K562 (cell line): ENCODE results near the gene CAMK1D. TPM values are rescaled to one million over a fixed set of nuclear protein-coding genes. Genes with fewer than 3 reads are reported as not detected.

Experiments
- ATAC-seq: fragments of 200-7000 bp; cut with Tn5 transposase; 3 replicates; pipeline ENCODE4 v1.9.1; 2020; ENCODE audit warnings: moderate library complexity
- BruUV-seq: library from RNA; stranded (reverse); fragments of 400-500 nt; replicated peaks from 2 replicates; lab custom pipeline; 2021; lab: Mats Ljungman, UMichigan
- CTCF ChIA-PET: fragments of 300-600 bp; formaldehyde crosslinking; extraction: SDS; loops from one replicate; lab custom pipeline; 2021; ENCODE audit warnings: low intra/inter-chr PET ratio; lab: Yijun Ruan, JAX
- POLR2A ChIA-PET: fragments of 300-600, 350-650 bp; sonication (Branson Sonifier 250); formaldehyde crosslinking; extraction: SDS; loops from one replicate; lab custom pipeline; 2021; ENCODE audit warnings: antibody characterized with exemption, inconsistent platforms; lab: Yijun Ruan, JAX
- DNase-seq, 4 experiments: peaks; one replicate each; pipeline versions ENCODE4 v3.0.0 to v3.0.0-alpha.2; 2011 to 2018; ENCODE audit warnings: low spot score in 3 of 4, mixed read lengths in 3 of 4; ENCODE audit errors: extremely low read depth in 1 of 4
- FAIRE-seq: peaks from 2 replicates; lab custom pipeline; 2011; peaks lifted over from hg19 to GRCh38; lab: Jason Lieb, UNC
- H2AFZ ChIP-seq: 2 replicates; pipeline ENCODE4 v1.6.0; 2011; ENCODE audit warnings: low read depth, low read length, control low read depth, inconsistent platforms
- H3K27ac ChIP-seq: fragments of 200-600 bp; 3 replicates; pipeline ENCODE4 v1.8.0; 2011; ENCODE audit warnings: low read depth, mild to moderate bottlenecking, control low read depth, inconsistent platforms, low read length, moderate library complexity, mixed read lengths; ENCODE audit errors: extremely low read depth
- H3K27me3 ChIP-seq, 2 experiments: fragments of 300-600 bp in 1 of 2; 2 replicates in 1 of 2; 3 replicates in 1 of 2; pipeline versions ENCODE4 v1.6.0 to v1.8.0; 2011; ENCODE audit warnings: inconsistent platforms in 2 of 2, low read length in 2 of 2, mild to moderate bottlenecking in 1 of 2, mixed read lengths in 1 of 2, moderate library complexity in 1 of 2; ENCODE audit not compliant: control insufficient read depth in 2 of 2, insufficient read depth in 2 of 2
- H3K36me3 ChIP-seq: fragments of 300-600 bp; 3 replicates; pipeline ENCODE4 v1.8.0; 2011; ENCODE audit warnings: mild to moderate bottlenecking, low read length, inconsistent platforms; ENCODE audit not compliant: control insufficient read depth, insufficient read depth
- H3K4me1 ChIP-seq, 2 experiments: fragments of 200-600 bp in 1 of 2; replicated peaks in 1 of 2; 2 replicates in 1 of 2; 3 replicates in 1 of 2; pipeline versions ENCODE4 v1.5.1 to v1.8.0; 2011; ENCODE audit warnings: inconsistent platforms in 2 of 2, low read length in 2 of 2, mild to moderate bottlenecking in 1 of 2, mixed read lengths in 1 of 2, moderate library complexity in 1 of 2; ENCODE audit not compliant: control insufficient read depth in 2 of 2, insufficient read depth in 2 of 2
- H3K4me2 ChIP-seq: 2 replicates; pipeline ENCODE4 v1.6.1; 2011; ENCODE audit warnings: low read length, control low read depth, inconsistent platforms, mixed read lengths; ENCODE audit not compliant: insufficient read depth
- H3K4me3 ChIP-seq: fragments of 200-600 bp; sonication (generic), shearing (Covaris generic); 2 replicates; pipeline ENCODE4 v1.5.1; 2016; ENCODE audit warnings: control low read depth, inconsistent platforms
- H3K79me2 ChIP-seq: fragments of 200-600 bp; 3 replicates; pipeline ENCODE4 v1.8.0; 2011; ENCODE audit warnings: low read length, inconsistent platforms; ENCODE audit not compliant: control insufficient read depth, insufficient read depth
- H3K9ac ChIP-seq, 2 experiments: 2 replicates each; pipeline versions ENCODE4 v1.6.0 to v1.6.1; 2011; ENCODE audit warnings: low read depth in 2 of 2, low read length in 2 of 2, control low read depth in 1 of 2, inconsistent platforms in 1 of 2, mild to moderate bottlenecking in 1 of 2, mixed read lengths in 1 of 2; ENCODE audit not compliant: insufficient read depth in 1 of 2
- H3K9me1 ChIP-seq: one replicate; pipeline ENCODE4 v1.6.0; 2011; ENCODE audit warnings: inconsistent platforms, mild to moderate bottlenecking, low read length, moderate library complexity; ENCODE audit not compliant: control insufficient read depth, insufficient read depth
- H3K9me3 ChIP-seq: replicated peaks from 2 replicates; pipeline ENCODE4 v1.5.1; 2011; ENCODE audit warnings: low read depth, low read length, inconsistent platforms; ENCODE audit not compliant: control insufficient read depth, insufficient read depth
- H4K20me1 ChIP-seq: replicated peaks from 2 replicates; pipeline ENCODE4 v1.6.1; 2011; ENCODE audit warnings: low read length, inconsistent platforms, mixed read lengths; ENCODE audit not compliant: control insufficient read depth, insufficient read depth
- BHLHE40 ChIP-seq: IDR thresholded peaks from 2 replicates; pipeline ENCODE4 v1.6.1; 2011; ENCODE audit warnings: low read length, improper control_type of control experiment
- FOXA3 ChIP-seq, 2 experiments: fragments of 450-650 bp in 1 of 2; sonication (generic) in 1 of 2; formaldehyde crosslinking; IDR thresholded peaks in 1 of 2; conservative IDR thresholded peaks in 1 of 2; 2 replicates each; pipeline versions ENCODE4 v1.4.0 to v1.8.0; 2020 to 2022; ENCODE audit warnings: mild to moderate bottlenecking in 2 of 2, missing genetic modification reagents in 1 of 2
- GATAD2A ChIP-seq: fragments of 450-650 bp; IDR thresholded peaks from 2 replicates; pipeline ENCODE4 v1.6.1; 2017
- ID3 ChIP-seq, 2 experiments: fragments of 250-450 bp in 1 of 2; fragments of 450-650 bp in 1 of 2; sonication (Bioruptor Pico) in 1 of 2; IDR thresholded peaks; 2 replicates each; pipeline versions ENCODE4 v1.6.1 to v1.8.0; 2016 to 2021; ENCODE audit warnings: mild to moderate bottlenecking in 2 of 2, moderate library complexity in 2 of 2, missing compliant biosample characterization in 1 of 2, missing genetic modification characterization in 1 of 2
- NCOA6 ChIP-seq: fragments of 450-650 bp; IDR thresholded peaks from 2 replicates; pipeline ENCODE4 v1.6.1; 2017; ENCODE audit warnings: mild to moderate bottlenecking
- OTX1 ChIP-seq: fragments of 450-650 bp; formaldehyde crosslinking; IDR thresholded peaks from 2 replicates; pipeline ENCODE4 v1.4.0; 2022; ENCODE audit warnings: mild to moderate bottlenecking
- PCBP1 ChIP-seq: fragments of 200-400 bp; formaldehyde crosslinking; IDR thresholded peaks from 2 replicates; pipeline ENCODE4 v1.6.1; 2018; ENCODE audit warnings: mild to moderate bottlenecking, low read depth, low read length; ENCODE audit not compliant: poor library complexity, severe bottlenecking
- SAP30 ChIP-seq: fragments of 200-600 bp; sonication (generic); IDR thresholded peaks from 2 replicates; pipeline ENCODE4 v1.6.1; 2012; ENCODE audit warnings: borderline replicate concordance, low read depth, mild to moderate bottlenecking, moderate library complexity, low read length, control low read depth, inconsistent platforms; ENCODE audit not compliant: insufficient read depth, poor library complexity, severe bottlenecking
- SMC3 ChIP-seq: conservative IDR thresholded peaks from 2 replicates; pipeline ENCODE4 v1.6.1; 2011; ENCODE audit warnings: low read depth, low read length, improper control_type of control experiment; ENCODE audit not compliant: insufficient read depth
- ZNF184 ChIP-seq: sonication (generic); formaldehyde crosslinking; IDR thresholded peaks from 2 replicates; pipeline ENCODE4 v1.5.0; 2020; ENCODE audit warnings: missing genetic modification reagents
- ZNF253 ChIP-seq: fragments of 250-450 bp; sonication (Bioruptor Pico); conservative IDR thresholded peaks from 2 replicates; pipeline ENCODE4 v1.6.1; 2021; ENCODE audit warnings: mild to moderate bottlenecking
- WGBS: fragments of 100-300 bp; shearing (Covaris generic); methylation state at CpG from one replicate; pipeline ENCODE4 v1.1.6; 2016; ENCODE audit warnings: low coverage, mixed read lengths; ENCODE audit not compliant: insufficient coverage; ENCODE audit errors: missing lambda C conversion rate; 5-methylcytosine and 5-hydroxymethylcytosine counted together
- in situ Hi-C: fragments of 300-500 bp; cut with MboI; formaldehyde crosslinking; loops from 4 replicates; pipeline ENCODE4 v1.15.0; 2018; ENCODE audit warnings: inconsistent platforms, mixed read lengths
- intact Hi-C: fragments of 100-400 bp; cut with micrococcal nuclease; formaldehyde crosslinking; loops from 2 replicates; pipeline ENCODE4 v1.14.2; 2022
- polyA plus RNA-seq, 8 experiments: library from polyadenylated mRNA; depleted of rRNA in 4 of 8; stranded (reverse) in 5 of 8; unstranded in 3 of 8; fragments of >200 nt; fragmentation: Nextera tagmentation in 2 of 8; fragmentation: Illumina TruSeq in 1 of 8; extraction: Ambion mirVana in 2 of 8; extraction: Trizol in 1 of 8; gene quantifications; 2 replicates each; pipeline versions ENCODE4 v1.2.1 to v1.2.3, GENCODE V29; 2011 to 2014; ENCODE audit warnings: inconsistent platforms in 1 of 8, missing spikeins in 1 of 8
- total RNA-seq, 7 experiments: library from RNA; depleted of rRNA in 6 of 7; stranded (reverse); fragments of >200 nt in 6 of 7; fragmentation: Illumina TruSeq in 2 of 7; extraction: Trizol in 2 of 7; gene quantifications; 2 replicates each; pipeline versions ENCODE4 v1.2.1 to v1.2.3, GENCODE V29; 2011 to 2021; ENCODE audit warnings: low replicate concordance in 1 of 7
- TF ChIP-seq, protein P1 (sequence below): fragments of 450-650 bp; IDR thresholded peaks from 2 replicates; pipeline ENCODE4 v1.6.1; 2016; ENCODE audit warnings: low read depth

Gene CAMK1D
- total and polyA plus RNA-seq, 9 of the 15 experiments (the other 6 are each of a cell fraction or from before 2014, with no cell fraction given) = 0.12 to 0.24 (median 0.20) TPM; not detected in 5

DNA sequence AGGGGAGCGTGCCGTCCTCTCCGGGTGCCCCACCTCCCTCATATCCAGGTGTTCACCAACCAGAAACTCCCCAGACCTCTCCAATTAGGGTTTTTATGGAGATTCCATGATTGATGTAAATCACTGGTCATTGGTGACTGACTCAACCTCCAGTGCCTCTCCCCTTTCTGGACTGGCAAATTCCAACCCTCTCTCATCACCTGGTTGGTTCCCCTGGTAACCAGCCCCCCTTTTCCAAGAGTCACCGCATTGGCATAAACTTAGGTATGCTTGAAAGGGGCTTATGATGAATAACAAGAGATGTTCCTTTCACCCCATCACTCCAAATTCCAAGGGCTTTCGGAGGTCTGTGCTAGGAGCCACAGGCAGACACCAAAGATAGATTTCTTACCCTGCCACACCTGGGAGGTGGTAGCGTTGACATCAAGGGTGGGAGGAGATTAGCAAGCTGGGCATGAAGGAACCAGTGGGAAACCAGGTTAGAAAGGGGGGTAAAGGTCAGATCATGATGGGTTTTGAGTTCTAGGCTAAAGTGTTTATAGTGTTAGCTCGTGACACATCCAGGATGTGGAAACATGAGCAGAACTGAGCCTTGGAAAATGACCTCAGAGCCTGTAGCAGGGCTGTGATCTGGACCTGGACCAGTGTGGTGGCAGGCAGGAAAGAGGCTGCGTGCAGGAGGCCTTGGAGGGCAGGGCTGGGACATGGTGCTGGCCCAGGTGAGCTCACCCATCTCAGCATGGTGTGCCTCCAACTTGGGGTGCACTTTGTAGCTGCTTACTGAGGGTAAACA lies 45.1 kb downstream of the CAMK1D start:
- WGBS = under 1% methylated on average over 8 of the region's 8 CpGs
- Histone ChIP-seq H3K9ac (no peak overlapping the region), H3K27me3 (peaks cover 25 to 54% of the 10 kb centered on the region in 2 experiments; a peak in 4 of 5 replicates), H3K27ac (no peak overlapping the region), H3K4me2 (no peak overlapping the region), H3K4me3 (no peak overlapping the region), H3K9me1 (no peaks in the 10 kb centered on the region), H3K9me3 (peaks cover 2% of the 10 kb centered on the region; the same call in 1 of the 2 replicates), H2AFZ (no peak overlapping the region), H3K79me2 (no peaks in the 10 kb centered on the region), H4K20me1 (no peaks in the 10 kb centered on the region), H3K36me3 (no peaks in the 10 kb centered on the region), H3K4me1 (no peaks in the 10 kb centered on the region)
- CTCF ChIA-PET = no interaction called here
- no peak for ATAC-seq
- in situ Hi-C loops = no loop called here
- intact Hi-C loops = no loop called here
- TF ChIP-seq, protein P1, sequence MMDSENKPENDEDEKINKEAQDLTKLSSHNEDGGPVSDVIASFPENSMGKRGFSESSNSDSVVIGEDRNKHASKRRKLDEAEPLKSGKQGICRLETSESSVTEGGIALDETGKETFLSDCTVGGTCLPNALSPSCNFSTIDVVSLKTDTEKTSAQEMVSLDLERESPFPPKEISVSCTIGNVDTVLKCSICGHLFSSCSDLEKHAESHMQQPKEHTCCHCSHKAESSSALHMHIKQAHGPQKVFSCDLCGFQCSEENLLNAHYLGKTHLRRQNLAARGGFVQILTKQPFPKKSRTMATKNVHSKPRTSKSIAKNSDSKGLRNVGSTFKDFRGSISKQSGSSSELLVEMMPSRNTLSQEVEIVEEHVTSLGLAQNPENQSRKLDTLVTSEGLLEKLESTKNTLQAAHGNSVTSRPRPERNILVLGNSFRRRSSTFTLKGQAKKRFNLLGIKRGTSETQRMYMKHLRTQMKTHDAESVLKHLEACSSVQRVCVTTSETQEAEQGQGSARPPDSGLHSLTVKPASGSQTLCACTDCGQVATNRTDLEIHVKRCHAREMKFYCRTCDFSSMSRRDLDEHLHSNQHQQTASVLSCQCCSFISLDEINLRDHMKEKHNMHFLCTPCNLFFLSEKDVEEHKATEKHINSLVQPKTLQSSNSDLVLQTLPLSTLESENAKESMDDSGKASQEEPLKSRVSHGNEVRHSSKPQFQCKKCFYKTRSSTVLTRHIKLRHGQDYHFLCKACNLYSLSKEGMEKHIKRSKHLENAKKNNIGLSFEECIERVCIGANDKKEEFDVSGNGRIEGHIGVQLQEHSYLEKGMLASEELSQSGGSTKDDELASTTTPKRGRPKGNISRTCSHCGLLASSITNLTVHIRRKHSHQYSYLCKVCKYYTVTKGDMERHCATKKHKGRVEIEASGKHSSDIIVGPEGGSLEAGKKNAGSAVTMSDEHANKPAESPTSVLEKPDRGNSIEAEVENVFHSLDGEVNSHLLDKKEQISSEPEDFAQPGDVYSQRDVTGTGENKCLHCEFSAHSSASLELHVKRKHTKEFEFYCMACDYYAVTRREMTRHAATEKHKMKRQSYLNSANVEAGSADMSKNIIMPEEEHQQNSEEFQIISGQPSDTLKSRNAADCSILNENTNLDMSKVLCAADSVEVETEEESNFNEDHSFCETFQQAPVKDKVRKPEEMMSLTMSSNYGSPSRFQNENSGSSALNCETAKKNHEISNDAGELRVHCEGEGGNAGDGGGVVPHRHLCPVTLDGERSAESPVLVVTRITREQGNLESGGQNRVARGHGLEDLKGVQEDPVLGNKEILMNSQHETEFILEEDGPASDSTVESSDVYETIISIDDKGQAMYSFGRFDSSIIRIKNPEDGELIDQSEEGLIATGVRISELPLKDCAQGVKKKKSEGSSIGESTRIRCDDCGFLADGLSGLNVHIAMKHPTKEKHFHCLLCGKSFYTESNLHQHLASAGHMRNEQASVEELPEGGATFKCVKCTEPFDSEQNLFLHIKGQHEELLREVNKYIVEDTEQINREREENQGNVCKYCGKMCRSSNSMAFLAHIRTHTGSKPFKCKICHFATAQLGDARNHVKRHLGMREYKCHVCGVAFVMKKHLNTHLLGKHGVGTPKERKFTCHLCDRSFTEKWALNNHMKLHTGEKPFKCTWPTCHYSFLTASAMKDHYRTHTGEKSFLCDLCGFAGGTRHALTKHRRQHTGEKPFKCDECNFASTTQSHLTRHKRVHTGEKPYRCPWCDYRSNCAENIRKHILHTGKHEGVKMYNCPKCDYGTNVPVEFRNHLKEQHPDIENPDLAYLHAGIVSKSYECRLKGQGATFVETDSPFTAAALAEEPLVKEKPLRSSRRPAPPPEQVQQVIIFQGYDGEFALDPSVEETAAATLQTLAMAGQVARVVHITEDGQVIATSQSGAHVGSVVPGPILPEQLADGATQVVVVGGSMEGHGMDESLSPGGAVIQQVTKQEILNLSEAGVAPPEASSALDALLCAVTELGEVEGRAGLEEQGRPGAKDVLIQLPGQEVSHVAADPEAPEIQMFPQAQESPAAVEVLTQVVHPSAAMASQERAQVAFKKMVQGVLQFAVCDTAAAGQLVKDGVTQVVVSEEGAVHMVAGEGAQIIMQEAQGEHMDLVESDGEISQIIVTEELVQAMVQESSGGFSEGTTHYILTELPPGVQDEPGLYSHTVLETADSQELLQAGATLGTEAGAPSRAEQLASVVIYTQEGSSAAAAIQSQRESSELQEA = no peak
- TF ChIP-seq BHLHE40 = no peak
- TF ChIP-seq SAP30 = no peak
- TF ChIP-seq ID3 (CRISPR knock-in tag; IDR thresholded peaks at IDR 0.05) = no peak
- TF ChIP-seq ID3 (tag; IDR thresholded peaks at IDR 0.05) = no peak
- no peak for TF ChIP-seq ZNF184 (CRISPR knock-in tag)
- TF ChIP-seq OTX1 (CRISPR knock-in tag) = no peak
- no peak for TF ChIP-seq GATAD2A
- no peak for TF ChIP-seq ZNF253 (CRISPR knock-in tag)
- TF ChIP-seq PCBP1 = no peak
- TF ChIP-seq SMC3 = no peak
- no peak for TF ChIP-seq NCOA6
- TF ChIP-seq FOXA3 (CRISPR knock-in tag; conservative IDR thresholded peaks at IDR 0.05 in 1 of 2, IDR thresholded peaks at IDR 0.05 in 1 of 2) = no peak
- no peak for DNase-seq
- no TSS peak for BruUV-seq
- POLR2A ChIA-PET = interaction anchor here (0.6 kb wide), 1 partner anchor 49 kb away, joined by 3 read pairs; no protein-coding TSS in a partner anchor
- FAIRE-seq = no peak
